Suprapubic skin (tissue), 3 donors: ENCODE measurements around the gene PRKCE.

Experiments used
- CTCF ChIP-seq, 2 donors: fragments of 200-600 bp in 1 of 2; fragments of 450-650 bp in 1 of 2; sonication (generic) in 1 of 2; IDR thresholded peaks; one replicate each; pipeline ENCODE4 v1.5.1; 2016 to 2019; ENCODE audit warnings: antibody characterized with exemption in 2 of 2, mild to moderate bottlenecking in 1 of 2, moderate library complexity in 1 of 2
- EP300 ChIP-seq: sonication (generic); formaldehyde crosslinking; IDR thresholded peaks from one replicate; pipeline ENCODE4 v1.6.1; 2017; ENCODE audit warnings: antibody characterized with exemption
- POLR2A ChIP-seq, 2 donors: fragments of 450-650 bp; IDR thresholded peaks; one replicate each; pipeline ENCODE4 v1.6.1; 2017; ENCODE audit warnings: antibody characterized with exemption in 2 of 2, mild to moderate bottlenecking in 2 of 2, moderate library complexity in 2 of 2

GRCh38 chr2:45745231-45745630 lies 93.8 kb downstream of the PRKCE start:
- TF ChIP-seq CTCF (IDR thresholded peaks at IDR 0.05) (no peak), POLR2A (IDR thresholded peaks at IDR 0.05) (no peak), EP300 (no peak)
